MCF 10A (cell line): Measurements from ENCODE around the gene CHST5. TPM values are rescaled to one million over a fixed set of nuclear protein-coding genes. Genes with fewer than 3 reads are reported as not detected.
"Not testable (repeated sequence)": the region's sequence is repeated elsewhere in the genome, so short reads cannot be mapped to it uniquely, and the experiment has no call there.

Source experiments
- BruUV-seq: library from RNA; stranded (reverse); fragments of 400-500 nt; replicated peaks from 2 replicates; lab custom pipeline; 2021; lab: Mats Ljungman, UMichigan
- CTCF ChIA-PET: fragments of 300-600 bp; sonication (Branson Sonifier 250); formaldehyde crosslinking; extraction: SDS; loops from one replicate; lab custom pipeline; 2021; ENCODE audit warnings: antibody characterized with exemption, inconsistent platforms; lab: Yijun Ruan, JAX
- POLR2A ChIA-PET: fragments of 300-600, 350-650 bp; sonication (Branson Sonifier 250); formaldehyde crosslinking; extraction: SDS; loops from one replicate; lab custom pipeline; 2020; ENCODE audit warnings: antibody characterized with exemption, inconsistent platforms; lab: Yijun Ruan, JAX
- DNase-seq: peaks from one replicate; pipeline ENCODE4 v3.0.0-alpha.2; 2018; ENCODE audit not compliant: unreplicated experiment
- H3K27ac Mint-ChIP-seq: one replicate; pipeline ENCODE4 v1.8.0; 2022; ENCODE audit warnings: mild to moderate bottlenecking, low read depth, mixed read lengths; ENCODE audit not compliant: unreplicated experiment
- H3K27me3 Mint-ChIP-seq: one replicate; pipeline ENCODE4 v1.8.0; 2022; ENCODE audit warnings: mixed read lengths; ENCODE audit not compliant: insufficient read depth, unreplicated experiment
- H3K36me3 Mint-ChIP-seq: one replicate; pipeline ENCODE4 v1.8.0; 2022; ENCODE audit warnings: mild to moderate bottlenecking, moderate library complexity, mixed read lengths; ENCODE audit not compliant: insufficient read depth, unreplicated experiment
- H3K4me1 Mint-ChIP-seq: one replicate; pipeline ENCODE4 v1.8.0; 2022; ENCODE audit warnings: mixed read lengths; ENCODE audit not compliant: insufficient read depth, unreplicated experiment
- H3K4me3 Mint-ChIP-seq: one replicate; pipeline ENCODE4 v1.8.0; 2022; ENCODE audit warnings: mild to moderate bottlenecking, moderate library complexity, mixed read lengths; ENCODE audit not compliant: unreplicated experiment
- H3K9me3 Mint-ChIP-seq: one replicate; pipeline ENCODE4 v1.8.0; 2022; ENCODE audit warnings: mixed read lengths; ENCODE audit not compliant: unreplicated experiment
- CTCF ChIP-seq: fragments of 200-600 bp; IDR thresholded peaks from one replicate; pipeline ENCODE4 v1.8.0; 2022; ENCODE audit warnings: antibody characterized with exemption, mild to moderate bottlenecking; ENCODE audit not compliant: unreplicated experiment
- intact Hi-C: fragments of 100-400 bp; cut with micrococcal nuclease; formaldehyde crosslinking; loops from 2 replicates; pipeline ENCODE4 v1.14.1; 2022
- total RNA-seq: library from RNA; stranded (reverse); gene quantifications from 2 replicates; pipeline ENCODE4 v1.2.3, GENCODE V29; 2022

The CHST5 gene
- total RNA-seq, 1 experiment from 2014 or later: not detected

- ChIA-PET CTCF (interaction anchor here (0.6 to 1.4 kb wide), 3 partner anchors 9 to 125 kb away, joined by 3 to 9 read pairs (median 3); no protein-coding TSS in a partner anchor), POLR2A (interaction anchor here (0.7 to 1.4 kb wide), 2 partner anchors 13 to 15 kb away, joined by 3 to 5 read pairs; partner anchors contain the start of gene TMEM231)
- H3K4me3 Mint-ChIP-seq: no peak overlapping the region
- BruUV-seq: no TSS peak
- H3K4me1 Mint-ChIP-seq: no peaks in the 10 kb centered on the region
- H3K36me3 Mint-ChIP-seq: peaks cover 31% of the 10 kb centered on the region
- no peaks in the 10 kb centered on the region for H3K9me3 Mint-ChIP-seq
- no peak for TF ChIP-seq CTCF
- intact Hi-C loops: no loop called here
- no peak for DNase-seq
- H3K27ac Mint-ChIP-seq: no peak overlapping the region
- H3K27me3 Mint-ChIP-seq: no peaks in the 10 kb centered on the region
These were observed 5.3 kb upstream of the CHST5 start for GRCh38 chr16:75541236-75541635.

GRCh38 chr16:75538882-75539565, 3.1 kb upstream of the CHST5 start:
- H3K4me1 Mint-ChIP-seq, DNase-seq, H3K4me3 Mint-ChIP-seq, BruUV-seq, H3K27me3 Mint-ChIP-seq, H3K27ac Mint-ChIP-seq, POLR2A ChIA-PET, intact Hi-C loops, H3K9me3 Mint-ChIP-seq, CTCF ChIA-PET: not testable (repeated sequence)
- H3K36me3 Mint-ChIP-seq: peaks cover 14% of the 10 kb centered on the region

- POLR2A ChIA-PET: interaction anchor here (0.6 kb wide), 1 partner anchor 13 kb away, joined by 3 read pairs; no protein-coding TSS in a partner anchor
These were observed 1.9 kb upstream of the CHST5 start for GRCh38 chr16:75537776-75538175.

GRCh38 chr16:75535211-75535843, 581 bp downstream of the CHST5 start:
- no peak for DNase-seq
- CTCF ChIA-PET: interaction anchor here (0.6 to 2.7 kb wide), 8 partner anchors 14 to 336 kb away, joined by 3 to 9 read pairs (median 3); partner anchors contain the start of gene TMEM170A
- POLR2A ChIA-PET: interaction anchor here (0.5 to 1.2 kb wide), 4 partner anchors 20 to 1655 kb away, joined by 3 to 4 read pairs (median 3); no protein-coding TSS in a partner anchor
- intact Hi-C loops: no loop called here
- no peak overlapping the region for H3K4me3 Mint-ChIP-seq
- no peaks in the 10 kb centered on the region for H3K4me1 Mint-ChIP-seq
- no peak overlapping the region for H3K27ac Mint-ChIP-seq
- no peaks in the 10 kb centered on the region for H3K36me3 Mint-ChIP-seq
- no peak for TF ChIP-seq CTCF
- BruUV-seq: no TSS peak
- H3K9me3 Mint-ChIP-seq: no peaks in the 10 kb centered on the region
- no peaks in the 10 kb centered on the region for H3K27me3 Mint-ChIP-seq

More at GRCh38 chr16:75537776-75538175, 1.9 kb upstream of the CHST5 start:
- no TSS peak for BruUV-seq
- no peak for DNase-seq
- no peak overlapping the region for H3K27ac Mint-ChIP-seq
- peaks cover 10% of the 10 kb centered on the region for H3K36me3 Mint-ChIP-seq
- no peaks in the 10 kb centered on the region for H3K9me3 Mint-ChIP-seq
- intact Hi-C loops: no loop called here
- CTCF ChIA-PET: interaction anchor here (1.0 to 1.3 kb wide), 3 partner anchors 13 to 80 kb away, joined by 3 to 4 read pairs (median 4); no protein-coding TSS in a partner anchor
- no peaks in the 10 kb centered on the region for H3K27me3 Mint-ChIP-seq
- TF ChIP-seq CTCF: no peak
- H3K4me1 Mint-ChIP-seq: no peaks in the 10 kb centered on the region
- no peak overlapping the region for H3K4me3 Mint-ChIP-seq
